B cell (primary cell): ENCODE results near the gene UNC13D. TPM values are rescaled to one million over a fixed set of nuclear protein-coding genes. Genes with fewer than 3 reads are reported as not detected.

Experiments used
- ATAC-seq: fragments of 200-7000 bp; cut with Tn5 transposase; one replicate; pipeline ENCODE4 v1.10.0; 2021; ENCODE audit warnings: low read depth, mild to moderate bottlenecking, moderate number of reproducible peaks, moderate library complexity
- CTCF ChIA-PET: fragments of 350-600 bp; sonication (Branson Sonifier 250); formaldehyde crosslinking; loops from one replicate; lab custom pipeline; 2021; ENCODE audit warnings: antibody characterized with exemption, inconsistent platforms; lab: Charles Lee
- POLR2A ChIA-PET: fragments of 350-600 bp; sonication (Branson Sonifier 250); formaldehyde crosslinking; loops from one replicate; lab custom pipeline; 2021; ENCODE audit warnings: antibody characterized with exemption; lab: Charles Lee
- DNase-seq: peaks from one replicate; pipeline ENCODE4 v3.0.0; 2013
- H2AFZ ChIP-seq: 2 replicates; pipeline ENCODE4 v1.6.1; 2012; ENCODE audit warnings: mild to moderate bottlenecking, low read depth, low read length; ENCODE audit not compliant: insufficient read depth, poor library complexity, severe bottlenecking
- H3K27ac ChIP-seq, 2 donors: 1 replicate in 1 of 2; 2 replicates in 1 of 2; pipeline ENCODE4 v1.5.1; 2012 to 2013; ENCODE audit warnings: low read length in 2 of 2, mild to moderate bottlenecking in 2 of 2, moderate library complexity in 1 of 2
- H3K27me3 ChIP-seq, 4 experiments: fragments of 200-600 bp in 1 of 4; sonication (generic) in 1 of 4; replicated peaks in 1 of 4; 1 replicate in 2 of 4; 2 replicates in 2 of 4; pipeline versions ENCODE4 v1.6.1 to v1.7.0; 2013 to 2016; ENCODE audit warnings: low read length in 3 of 4, mild to moderate bottlenecking in 2 of 4, mixed read lengths in 1 of 4, moderate library complexity in 1 of 4; ENCODE audit not compliant: insufficient read depth in 4 of 4, control insufficient read depth in 3 of 4; ENCODE audit errors: control extremely low read depth in 1 of 4
- H3K36me3 ChIP-seq, 2 experiments: replicated peaks in 1 of 2; 1 replicate in 1 of 2; 2 replicates in 1 of 2; pipeline versions ENCODE4 v1.6.1 to v1.7.1; 2013; ENCODE audit warnings: low read length in 1 of 2; ENCODE audit not compliant: insufficient read depth in 2 of 2, control insufficient read depth in 1 of 2; ENCODE audit errors: control extremely low read depth in 1 of 2, extremely low read depth in 1 of 2
- H3K4me1 ChIP-seq, 2 donors: fragments of 200-600 bp in 1 of 2; sonication (generic) in 1 of 2; 1 replicate in 1 of 2; 2 replicates in 1 of 2; pipeline versions ENCODE4 v1.5.1 to v1.6.1; 2013 to 2017; ENCODE audit warnings: low read length in 2 of 2; ENCODE audit not compliant: control insufficient read depth in 2 of 2, insufficient read depth in 2 of 2
- H3K4me2 ChIP-seq: replicated peaks from 2 replicates; pipeline ENCODE3; 2012; ENCODE audit warnings: mild to moderate bottlenecking, low read depth, low read length; ENCODE audit not compliant: poor library complexity, severe bottlenecking
- H3K4me3 ChIP-seq, 5 experiments: fragments of 200-600 bp in 1 of 5; sonication (generic) in 1 of 5; 1 replicate in 3 of 5; 2 replicates in 2 of 5; pipeline versions ENCODE4 v1.5.1 to v1.7.0; 2011 to 2016; ENCODE audit warnings: low read length in 4 of 5, mild to moderate bottlenecking in 4 of 5, low read depth in 2 of 5, control low read depth in 1 of 5, moderate library complexity in 1 of 5; ENCODE audit not compliant: insufficient read depth in 1 of 5; ENCODE audit errors: control extremely low read depth in 1 of 5, extremely low read depth in 1 of 5
- H3K79me2 ChIP-seq: fragments of 200-600 bp; sonication (generic); one replicate; pipeline ENCODE4 v1.6.0; 2016; ENCODE audit warnings: low read length; ENCODE audit not compliant: control insufficient read depth, insufficient read depth
- H3K9ac ChIP-seq: fragments of 200-600 bp; sonication (generic); 2 replicates; pipeline ENCODE4 v1.6.1; 2017; ENCODE audit warnings: mild to moderate bottlenecking, low read length, moderate library complexity
- H3K9me3 ChIP-seq, 3 donors: one replicate each; pipeline versions ENCODE4 v1.6.1 to v1.7.1; 2013; ENCODE audit warnings: low read length in 2 of 3; ENCODE audit not compliant: control insufficient read depth in 2 of 3, insufficient read depth in 1 of 3; ENCODE audit errors: control extremely low read depth in 1 of 3
- H4K20me1 ChIP-seq: 2 replicates; pipeline ENCODE4 v1.6.0; 2012; ENCODE audit warnings: mild to moderate bottlenecking, low read length; ENCODE audit not compliant: insufficient read depth, control insufficient read depth, poor library complexity, severe bottlenecking
- H3K27ac Mint-ChIP-seq: one replicate; pipeline ENCODE4 v1.8.0; 2021; ENCODE audit warnings: mixed read lengths
- H3K27me3 Mint-ChIP-seq: one replicate; pipeline ENCODE4 v1.8.0; 2021; ENCODE audit warnings: mixed read lengths
- H3K4me1 Mint-ChIP-seq: one replicate; pipeline ENCODE4 v1.8.0; 2021; ENCODE audit warnings: mixed read lengths
- H3K4me3 Mint-ChIP-seq: one replicate; pipeline ENCODE4 v1.8.0; 2021; ENCODE audit warnings: mixed read lengths
- H3K9me3 Mint-ChIP-seq: one replicate; pipeline ENCODE4 v1.8.0; 2022; ENCODE audit warnings: mixed read lengths; ENCODE audit not compliant: insufficient read depth
- CTCF ChIP-seq: fragments of 200-600 bp; IDR thresholded peaks from one replicate; pipeline ENCODE4 v1.8.0; 2022; ENCODE audit warnings: antibody characterized with exemption, mild to moderate bottlenecking
- EZH2 ChIP-seq: IDR thresholded peaks from 2 replicates; pipeline ENCODE4 v1.6.1; 2012; ENCODE audit warnings: borderline replicate concordance, low read depth, mild to moderate bottlenecking, moderate library complexity, low read length; ENCODE audit not compliant: insufficient read depth, poor library complexity, severe bottlenecking
- WGBS: methylation state at CpG from one replicate; pipeline ENCODE4 v1.1.5; 2013; ENCODE audit warnings: missing lambda C conversion rate; ENCODE audit not compliant: insufficient coverage; 5-methylcytosine and 5-hydroxymethylcytosine counted together
- intact Hi-C: fragments of 100-400 bp; cut with micrococcal nuclease; formaldehyde crosslinking; loops from one replicate; pipeline ENCODE4 v1.10.0; 2022
- polyA plus RNA-seq: library from polyadenylated mRNA; depleted of rRNA; stranded (reverse); fragments of >200 nt; gene quantifications from 2 replicates; pipeline ENCODE4 v1.2.3, GENCODE V29; 2012
- total RNA-seq, 2 donors: library from RNA; stranded (reverse); fragments of 120-200 nt in 1 of 2; gene quantifications; 1 replicate in 1 of 2; 2 replicates in 1 of 2; pipeline versions ENCODE4 v1.2.3 to v1.2.4, GENCODE V29; 2013 to 2022

UNC13D gene
- total and polyA plus RNA-seq, 2 donors (not counting 1 experiment from before 2014, with no cell fraction given) = 101 to 107 TPM

- Histone ChIP-seq H3K9ac (no peak overlapping the region), H3K4me1 (peaks cover 0 to 4% of the 10 kb centered on the region in 2 donors), H3K27ac (no peak overlapping the region), H3K4me3 (no peak overlapping the region), H3K4me2 (no peak overlapping the region), H3K27me3 (no peaks in the 10 kb centered on the region), H3K79me2 (no peaks in the 10 kb centered on the region), H3K9me3 (no peaks in the 10 kb centered on the region), H3K36me3 (peaks cover 0 to 81% of the 10 kb centered on the region in 2 experiments), H4K20me1 (no peaks in the 10 kb centered on the region), H2AFZ (no peak overlapping the region)
- Mint-ChIP-seq H3K9me3 (no peaks in the 10 kb centered on the region), H3K27ac (peak overlapping the region; percentile 41), H3K27me3 (no peaks in the 10 kb centered on the region), H3K4me3 (no peak overlapping the region), H3K4me1 (peaks cover 10% of the 10 kb centered on the region)
- 98% methylated on average over 6 of the region's 7 CpGs for WGBS
- ATAC-seq (no peak), DNase-seq (no peak)
- ChIA-PET POLR2A (no interaction called here), CTCF (no interaction called here)
- TF ChIP-seq CTCF = no peak
- TF ChIP-seq EZH2 = no peak
- intact Hi-C loops = no loop called here
Observed at GRCh38 chr17:75819116-75819515, 25.1 kb downstream of the UNC13D start.

- Histone ChIP-seq H3K4me2 (no peak overlapping the region), H3K4me3 (no peak overlapping the region), H3K27me3 (no peaks in the 10 kb centered on the region), H3K36me3 (peaks cover 0 to 80% of the 10 kb centered on the region in 2 experiments), H3K9ac (no peak overlapping the region), H3K79me2 (no peaks in the 10 kb centered on the region), H4K20me1 (no peaks in the 10 kb centered on the region), H3K9me3 (no peaks in the 10 kb centered on the region), H3K4me1 (peaks cover 0 to 4% of the 10 kb centered on the region in 2 donors), H3K27ac (no peak overlapping the region), H2AFZ (no peak overlapping the region)
- Mint-ChIP-seq H3K27ac (no peak overlapping the region), H3K9me3 (no peaks in the 10 kb centered on the region), H3K4me1 (peaks cover 10% of the 10 kb centered on the region), H3K27me3 (no peaks in the 10 kb centered on the region), H3K4me3 (no peak overlapping the region)
- intact Hi-C loops = no loop called here
- TF ChIP-seq CTCF (no peak), EZH2 (no peak)
- CTCF ChIA-PET = interaction anchor here (0.7 to 1.6 kb wide), 2 partner anchors 12 to 186 kb away, joined by 4 read pairs; no protein-coding TSS in a partner anchor
- POLR2A ChIA-PET = no interaction called here
- ATAC-seq (no peak), DNase-seq (no peak)
- WGBS = 99% methylated on average over 14 of the region's 16 CpGs
Observed at GRCh38 chr17:75818326-75818885, 25.8 kb downstream of the UNC13D start.
